DMS53 (cell line): ENCODE data around the gene SLC22A31.
"Not testable (repeated sequence)": the region's sequence is repeated elsewhere in the genome, so short reads cannot be mapped to it uniquely, and the experiment has no call there.

ENCODE experiments used
- DNase-seq: peaks from one replicate; lab custom pipeline; 2025; lab: John Stamatoyannopoulos, UW

SLC22A31 gene

GRCh38 chr16:89192956-89193575 lies 7.3 kb downstream of the SLC22A31 start:
- DNase-seq, result peak; percentile 45

GRCh38 chr16:89192186-89192955 lies 8.0 kb downstream of the SLC22A31 start:
- peak; percentile 60 for DNase-seq

DNA sequence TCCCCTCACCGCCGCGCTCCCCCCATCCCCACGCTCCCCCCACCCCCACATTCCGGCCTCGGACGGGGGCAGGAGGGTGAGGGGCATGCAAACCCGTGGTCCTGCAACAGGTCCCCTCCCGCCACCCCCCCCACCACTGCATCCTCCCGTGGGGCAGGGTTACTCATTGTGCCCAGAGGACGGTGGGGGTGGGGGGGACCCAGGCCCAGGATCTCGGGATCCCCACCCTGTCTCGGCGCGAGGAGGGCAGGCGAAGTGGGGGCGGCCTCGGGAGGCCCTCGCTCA lies 8.5 kb downstream of the SLC22A31 start:
- DNase-seq, result no peak

DNA sequence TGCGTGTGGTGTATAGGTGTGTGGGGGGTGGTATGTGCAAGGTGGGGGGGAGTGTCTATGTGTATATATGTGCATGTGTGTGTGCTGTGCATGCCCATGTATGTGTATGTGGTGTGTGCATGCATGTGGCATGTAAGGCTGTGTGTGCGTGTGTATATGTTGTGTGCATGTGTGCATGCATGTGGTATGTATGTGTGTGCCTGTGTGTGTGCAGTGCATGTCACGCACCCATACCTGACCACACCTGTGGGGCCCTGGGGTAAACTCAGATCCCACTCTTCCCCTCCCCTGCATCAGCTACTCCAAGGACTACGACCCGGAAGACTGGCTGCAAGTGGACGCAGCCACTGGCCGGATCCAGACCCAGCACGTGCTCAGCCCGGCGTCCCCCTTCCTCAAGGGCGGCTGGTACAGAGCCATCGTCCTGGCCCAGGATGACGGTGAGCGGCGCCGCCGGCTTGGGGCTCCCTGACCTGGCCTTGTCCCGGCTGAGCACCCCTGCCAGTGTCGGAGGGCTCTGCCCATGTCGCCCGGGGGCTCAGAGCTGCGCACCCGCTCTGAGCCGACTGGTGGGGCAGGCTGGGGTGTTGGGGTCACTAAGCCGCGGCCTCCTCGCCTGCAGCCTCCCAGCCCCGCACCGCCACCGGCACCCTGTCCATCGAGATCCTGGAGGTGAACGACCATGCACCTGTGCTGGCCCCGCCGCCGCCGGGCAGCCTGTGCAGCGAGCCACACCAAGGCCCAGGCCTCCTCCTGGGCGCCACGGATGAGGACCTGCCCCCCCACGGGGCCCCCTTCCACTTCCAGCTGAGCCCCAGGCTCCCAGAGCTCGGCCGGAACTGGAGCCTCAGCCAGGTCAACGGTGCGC lies 9.1 kb downstream of the SLC22A31 start:
- DNase-seq, result peak; percentile 40

- DNase-seq, result no peak
Observed at GRCh38 chr16:89190150-89190958, 10.0 kb downstream of the SLC22A31 start.

DNA sequence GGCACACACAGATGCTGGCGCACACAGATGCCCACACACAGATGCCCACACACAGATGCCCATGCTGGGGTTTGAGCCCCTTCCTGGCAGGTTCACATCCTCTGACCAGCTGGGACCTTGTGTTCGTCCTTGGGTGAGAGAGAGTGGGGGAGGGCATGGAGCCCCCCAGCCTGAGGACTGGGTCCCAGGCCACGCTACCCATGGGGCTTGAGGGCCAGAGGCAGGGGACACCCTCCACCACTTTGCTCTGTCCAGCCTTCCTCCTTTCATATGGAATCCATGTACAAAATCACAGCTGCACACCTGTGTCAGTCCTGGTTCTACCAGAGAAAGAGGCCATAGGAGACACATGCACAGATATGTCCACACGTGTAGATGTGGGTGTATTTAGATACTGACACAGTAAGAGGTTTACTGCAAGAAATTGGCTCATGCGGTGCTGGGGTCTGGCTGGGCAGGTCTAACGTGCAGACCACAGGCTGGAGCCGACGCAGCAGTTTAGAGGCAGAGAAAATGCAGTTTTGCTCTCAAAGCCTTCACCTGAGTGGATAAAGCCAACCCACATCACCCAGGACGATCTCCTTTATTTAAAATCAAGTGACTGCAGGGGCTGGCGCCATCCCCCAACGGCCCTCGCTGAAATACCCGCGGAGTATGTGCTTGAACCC lies 10.8 kb downstream of the SLC22A31 start:
- peak; percentile 23 for DNase-seq

GRCh38 chr16:89188471-89189357 lies 11.6 kb downstream of the SLC22A31 start:
- not testable (repeated sequence) for DNase-seq

DNA sequence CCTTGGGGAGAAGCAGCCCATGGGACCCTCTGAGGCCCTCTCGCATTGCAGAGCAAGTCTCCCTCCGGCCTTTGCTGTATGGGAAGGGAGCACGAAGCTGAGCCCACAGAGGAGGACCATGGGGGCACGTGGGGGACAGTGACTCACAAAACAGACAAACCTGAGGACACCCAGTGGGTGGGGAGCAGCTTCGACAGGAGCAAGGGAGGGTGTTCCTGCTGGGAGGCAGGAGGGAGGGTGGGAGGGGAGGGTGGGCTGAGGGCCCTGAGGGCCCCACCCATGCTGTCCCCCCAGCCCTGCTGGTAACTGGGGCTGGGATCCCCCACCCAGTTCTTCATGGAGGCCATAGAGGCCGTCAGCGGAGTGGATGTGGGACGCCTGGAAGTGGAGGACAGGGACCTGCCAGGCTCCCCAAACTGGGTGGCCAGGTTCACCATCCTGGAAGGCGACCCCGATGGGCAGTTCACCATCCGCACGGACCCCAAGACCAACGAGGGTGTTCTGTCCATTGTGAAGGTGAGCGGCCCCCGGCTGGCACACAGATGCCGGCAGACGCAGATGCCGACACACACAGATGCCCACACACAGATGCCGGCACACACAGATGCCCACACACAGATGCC lies 12.5 kb downstream of the SLC22A31 start:
- peak; percentile 61 for DNase-seq

- DNase-seq, result peak; percentile 65
Observed at GRCh38 chr16:89187032-89187769, 13.1 kb downstream of the SLC22A31 start.

GRCh38 chr16:89186593-89187031 lies 13.7 kb downstream of the SLC22A31 start:
- DNase-seq, result not testable (repeated sequence)

DNA sequence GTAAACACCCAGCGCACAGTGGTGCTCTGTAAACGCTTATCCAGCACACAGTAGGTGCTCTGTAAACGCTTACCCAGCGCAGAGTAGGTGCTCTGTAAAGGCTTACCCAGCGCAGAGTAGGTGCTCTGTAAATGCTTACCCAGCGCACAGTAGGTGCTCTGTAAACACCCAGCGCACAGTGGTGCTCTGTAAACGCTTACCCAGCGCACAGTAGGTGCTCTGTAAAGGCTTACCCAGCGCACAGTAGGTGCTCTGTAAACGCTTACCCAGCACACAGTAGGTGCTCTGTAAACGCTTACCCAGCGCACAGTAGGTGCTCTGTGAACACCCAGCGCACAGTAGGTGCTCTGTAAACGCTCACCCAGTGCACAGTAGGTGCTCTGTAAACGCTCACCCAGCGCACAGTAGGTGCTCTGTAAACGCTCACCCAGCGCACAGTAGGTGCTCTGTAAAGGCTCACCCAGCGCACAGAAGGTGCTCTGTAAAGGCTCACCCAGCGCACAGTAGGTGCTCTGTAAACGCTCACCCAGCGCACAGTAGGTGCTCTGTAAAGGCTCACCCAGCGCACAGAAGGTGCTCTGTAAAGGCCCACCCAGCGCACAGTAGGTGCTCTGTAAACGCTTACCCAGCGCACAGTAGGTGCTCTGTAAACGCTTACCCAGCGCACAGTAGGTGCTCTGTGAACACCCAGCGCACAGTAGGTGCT lies 14.3 kb downstream of the SLC22A31 start:
- not testable (repeated sequence) for DNase-seq

GRCh38 chr16:89184933-89185794 lies 15.2 kb downstream of the SLC22A31 start:
- DNase-seq, result no peak

DNA sequence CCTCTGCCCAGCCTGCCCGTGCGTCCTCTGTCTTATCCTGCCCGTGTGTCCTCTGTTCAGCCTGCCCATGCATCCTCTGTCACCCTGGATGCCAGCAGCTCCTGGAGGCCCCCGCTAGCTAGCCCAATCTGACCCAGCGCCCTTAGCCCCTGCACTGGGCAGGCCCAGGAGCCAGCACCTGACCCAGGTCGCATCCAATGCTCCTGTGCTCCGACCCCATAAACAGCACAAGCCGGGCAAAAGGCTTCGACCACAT lies 15.7 kb downstream of the SLC22A31 start:
- no peak for DNase-seq

- DNase-seq, result peak; percentile 37
Observed at GRCh38 chr16:89183975-89184676, 16.2 kb downstream of the SLC22A31 start.

GRCh38 chr16:89183463-89183862 lies 16.9 kb downstream of the SLC22A31 start:
- no peak for DNase-seq

- DNase-seq, result no peak
Observed at GRCh38 chr16:89179656-89180315, 20.6 kb downstream of the SLC22A31 start.

- no peak for DNase-seq
Observed at GRCh38 chr16:89179148-89179484, 21.2 kb downstream of the SLC22A31 start.
